AG04449 (cell line): ENCODE results near the gene GPR160.
A peak's percentile ranks its signal among the peaks of the same experiment; 100 is the strongest.

ENCODE experiments used
- CTCF ChIA-PET: fragments of 350-600 bp; formaldehyde crosslinking; extraction: SDS; loops from one replicate; lab custom pipeline; 2021; ENCODE audit warnings: antibody characterized with exemption; lab: Yijun Ruan, JAX
- POLR2A ChIA-PET: fragments of 400-600, 350-600 bp; formaldehyde crosslinking; extraction: SDS; loops from one replicate; lab custom pipeline; 2020; ENCODE audit warnings: antibody characterized with exemption, inconsistent platforms; lab: Yijun Ruan, JAX
- DNase-seq: peaks from one replicate; pipeline ENCODE4 v3.0.0-alpha.2; 2010; ENCODE audit warnings: low read depth, low spot score
- H3K4me3 ChIP-seq: 2 replicates; pipeline ENCODE4 v1.5.1; 2011; ENCODE audit warnings: low read depth, mild to moderate bottlenecking, control low read depth, low read length
- TF ChIP-seq, protein P1 (sequence below): IDR thresholded peaks from one replicate; pipeline ENCODE4 v1.5.1; 2011; ENCODE audit warnings: mild to moderate bottlenecking, moderate library complexity, low read length, control low read depth, inconsistent platforms; ENCODE audit not compliant: insufficient read depth; ENCODE audit errors: missing control alignments

The GPR160 gene, protein sequence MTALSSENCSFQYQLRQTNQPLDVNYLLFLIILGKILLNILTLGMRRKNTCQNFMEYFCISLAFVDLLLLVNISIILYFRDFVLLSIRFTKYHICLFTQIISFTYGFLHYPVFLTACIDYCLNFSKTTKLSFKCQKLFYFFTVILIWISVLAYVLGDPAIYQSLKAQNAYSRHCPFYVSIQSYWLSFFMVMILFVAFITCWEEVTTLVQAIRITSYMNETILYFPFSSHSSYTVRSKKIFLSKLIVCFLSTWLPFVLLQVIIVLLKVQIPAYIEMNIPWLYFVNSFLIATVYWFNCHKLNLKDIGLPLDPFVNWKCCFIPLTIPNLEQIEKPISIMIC

DNA sequence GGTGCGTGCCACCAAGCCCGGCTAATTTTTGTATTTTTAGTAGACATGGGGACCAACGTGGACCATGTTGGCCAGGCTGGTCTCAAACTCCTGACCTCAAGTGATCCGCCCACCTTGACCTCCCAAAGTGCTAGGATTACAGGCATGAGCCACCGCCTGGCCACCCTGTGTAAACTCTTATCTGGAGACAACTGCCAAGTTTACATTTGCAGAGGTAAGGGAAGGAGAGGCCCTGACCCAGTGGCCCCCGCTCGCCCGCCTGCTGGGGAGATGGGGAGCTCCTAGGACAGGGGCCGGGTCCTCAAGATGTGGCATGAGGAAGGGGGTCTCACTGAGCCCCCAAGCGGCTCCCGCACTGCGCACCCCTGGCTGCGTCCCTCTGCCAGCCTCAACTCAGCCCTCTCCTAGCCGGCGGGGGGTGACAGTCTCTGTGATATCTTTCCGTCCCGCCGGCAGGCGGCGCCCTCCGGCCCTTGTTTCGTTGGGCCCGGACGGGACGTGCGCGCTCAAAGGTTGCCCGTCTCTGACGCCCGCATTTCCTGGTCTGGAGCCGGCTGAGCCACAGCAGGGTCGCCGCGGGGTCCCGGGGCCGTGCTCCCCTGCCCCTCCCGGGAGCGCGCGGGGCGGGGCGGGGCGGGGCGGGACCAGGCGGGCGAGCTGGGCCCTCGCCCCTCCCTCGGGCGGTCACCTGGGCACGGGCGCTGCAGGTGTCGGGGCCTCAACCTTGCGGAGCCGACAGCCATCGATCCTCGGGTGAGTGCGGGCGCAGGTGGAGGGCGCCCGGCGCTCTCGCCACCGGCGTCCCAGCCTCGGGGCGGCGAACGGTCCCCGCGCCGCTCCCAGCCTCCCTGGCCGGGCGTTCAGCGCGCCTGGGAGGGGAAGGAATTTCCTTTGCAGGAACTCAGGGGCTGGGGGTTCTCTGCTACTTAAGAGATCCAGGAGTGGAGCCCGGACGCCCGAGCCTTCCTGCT lies at the start of gene GPR160:
TSS of gene GPR160 (plus strand) at position 533 of the 971 bp plus-strand sequence. CDS start 45,978 bp downstream, outside the sequence.
- H3K4me3 ChIP-seq = peak within 1 kb of the TSS; percentile 46
- TF ChIP-seq, protein P1, sequence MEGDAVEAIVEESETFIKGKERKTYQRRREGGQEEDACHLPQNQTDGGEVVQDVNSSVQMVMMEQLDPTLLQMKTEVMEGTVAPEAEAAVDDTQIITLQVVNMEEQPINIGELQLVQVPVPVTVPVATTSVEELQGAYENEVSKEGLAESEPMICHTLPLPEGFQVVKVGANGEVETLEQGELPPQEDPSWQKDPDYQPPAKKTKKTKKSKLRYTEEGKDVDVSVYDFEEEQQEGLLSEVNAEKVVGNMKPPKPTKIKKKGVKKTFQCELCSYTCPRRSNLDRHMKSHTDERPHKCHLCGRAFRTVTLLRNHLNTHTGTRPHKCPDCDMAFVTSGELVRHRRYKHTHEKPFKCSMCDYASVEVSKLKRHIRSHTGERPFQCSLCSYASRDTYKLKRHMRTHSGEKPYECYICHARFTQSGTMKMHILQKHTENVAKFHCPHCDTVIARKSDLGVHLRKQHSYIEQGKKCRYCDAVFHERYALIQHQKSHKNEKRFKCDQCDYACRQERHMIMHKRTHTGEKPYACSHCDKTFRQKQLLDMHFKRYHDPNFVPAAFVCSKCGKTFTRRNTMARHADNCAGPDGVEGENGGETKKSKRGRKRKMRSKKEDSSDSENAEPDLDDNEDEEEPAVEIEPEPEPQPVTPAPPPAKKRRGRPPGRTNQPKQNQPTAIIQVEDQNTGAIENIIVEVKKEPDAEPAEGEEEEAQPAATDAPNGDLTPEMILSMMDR = peak; percentile 68
- ChIA-PET POLR2A (no interaction called here), CTCF (interaction anchor here (1.0 kb wide), 1 partner anchor 16 kb away, joined by 5 read pairs; no protein-coding TSS in a partner anchor)
- DNase-seq = no peak

DNA sequence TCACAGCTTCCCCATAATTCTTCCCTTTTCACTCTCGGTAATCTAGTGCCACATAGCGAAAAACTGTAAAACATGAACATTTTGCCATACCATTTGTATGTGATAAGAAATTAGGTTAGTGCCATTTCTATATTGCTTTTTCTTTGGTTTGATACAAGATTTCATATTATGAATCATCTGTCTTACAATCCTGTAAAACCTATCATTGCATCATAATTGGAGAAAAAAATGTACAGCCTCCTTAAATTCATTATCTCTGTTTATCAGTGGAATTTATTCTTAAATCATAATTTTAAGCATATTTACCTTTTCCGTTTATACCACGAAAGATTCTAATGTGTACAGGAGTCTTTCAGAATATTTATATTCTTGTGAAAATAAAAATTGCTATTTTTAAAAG lies 47.4 kb upstream of the GPR160 start:
- H3K4me3 ChIP-seq = no peak overlapping the region
- DNase-seq = no peak
- ChIA-PET CTCF (interaction anchor here (1.4 kb wide), 1 partner anchor 129 kb away, joined by 3 read pairs; no protein-coding TSS in a partner anchor), POLR2A (no interaction called here)
- TF ChIP-seq, protein P1 = no peak

DNA sequence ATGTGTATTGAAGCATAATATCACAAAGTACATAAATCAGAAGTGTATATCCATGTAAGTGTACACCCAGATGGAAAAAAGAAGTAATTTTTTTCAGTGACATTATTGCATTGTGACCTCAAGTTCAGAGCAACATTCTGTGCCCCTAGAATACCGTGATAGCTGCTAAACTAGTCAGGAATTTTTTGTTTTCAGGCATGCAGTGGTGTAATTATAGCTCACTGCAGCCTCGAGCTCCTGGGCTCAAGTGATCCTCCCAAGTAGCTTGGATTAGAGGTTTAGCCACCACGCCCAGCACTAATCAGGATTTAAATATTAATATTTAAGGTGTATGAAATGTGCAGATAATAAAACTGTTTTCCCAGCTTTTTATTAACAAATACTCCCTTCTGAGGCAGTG lies 45.6 kb upstream of the GPR160 start:
- POLR2A ChIA-PET = no interaction called here
- DNase-seq = no peak
- CTCF ChIA-PET = interaction anchor here (0.5 kb wide), 1 partner anchor 13 kb away, joined by 3 read pairs; no protein-coding TSS in a partner anchor
- no peak overlapping the region for H3K4me3 ChIP-seq
- TF ChIP-seq, protein P1 = no peak

DNA sequence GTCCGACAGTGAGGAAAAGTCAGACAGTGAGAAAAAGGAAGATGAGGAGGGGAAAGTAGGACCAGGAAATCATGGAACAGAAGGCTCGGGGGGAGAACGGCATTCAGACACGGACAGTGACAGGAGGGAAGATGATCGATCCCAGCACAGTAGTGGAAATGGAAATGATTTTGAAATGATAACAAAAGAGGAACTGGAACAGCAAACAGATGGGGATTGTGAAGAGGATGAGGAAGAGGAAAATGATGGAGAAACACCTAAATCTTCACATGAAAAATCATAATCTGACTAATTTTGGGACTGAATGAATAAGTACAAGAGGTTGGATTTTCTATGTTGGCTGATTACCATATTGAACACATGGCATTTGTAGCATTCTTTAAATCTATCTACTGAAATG lies 45.0 kb upstream of the GPR160 start:
- CTCF ChIA-PET = no interaction called here
- no peak for DNase-seq
- no peak overlapping the region for H3K4me3 ChIP-seq
- TF ChIP-seq, protein P1 = no peak
- POLR2A ChIA-PET = no interaction called here

DNA sequence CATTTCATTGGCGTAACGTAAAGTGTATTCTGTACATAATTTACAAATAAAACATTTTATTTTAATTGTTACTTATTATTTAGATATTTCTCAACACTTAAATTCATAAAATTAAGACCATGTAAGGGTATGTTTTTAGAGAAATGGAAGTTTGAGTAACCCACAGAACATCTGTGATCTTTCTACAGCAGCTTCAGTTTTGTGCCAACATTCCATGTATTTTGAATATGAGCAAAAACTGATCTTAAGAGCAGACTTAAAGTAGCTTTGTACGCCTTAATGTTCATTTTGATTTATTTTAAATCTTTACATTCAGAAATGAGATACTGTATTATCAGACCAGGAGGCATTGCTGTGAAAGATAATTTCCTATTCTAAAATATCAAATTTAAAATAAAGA lies 44.0 kb upstream of the GPR160 start:
- no peak for DNase-seq

More for the DNA sequence above, 44.0 kb upstream of the GPR160 start:
- ChIA-PET CTCF (interaction anchor here (1.0 kb wide), 1 partner anchor 13 kb away, joined by 3 read pairs; no protein-coding TSS in a partner anchor), POLR2A (no interaction called here)
- TF ChIP-seq, protein P1 = no peak
- H3K4me3 ChIP-seq = no peak overlapping the region
